Measurements from ENCODE around the gene PCNA.
"Not testable (repeated sequence)": the region's sequence is repeated elsewhere in the genome, so short reads cannot be mapped to it uniquely, and the experiment has no call there.

The PCNA gene

GRCh38 chr20:5072756-5073659, 46.8 kb downstream of the PCNA start:
- TF ChIP-seq, protein P1, sequence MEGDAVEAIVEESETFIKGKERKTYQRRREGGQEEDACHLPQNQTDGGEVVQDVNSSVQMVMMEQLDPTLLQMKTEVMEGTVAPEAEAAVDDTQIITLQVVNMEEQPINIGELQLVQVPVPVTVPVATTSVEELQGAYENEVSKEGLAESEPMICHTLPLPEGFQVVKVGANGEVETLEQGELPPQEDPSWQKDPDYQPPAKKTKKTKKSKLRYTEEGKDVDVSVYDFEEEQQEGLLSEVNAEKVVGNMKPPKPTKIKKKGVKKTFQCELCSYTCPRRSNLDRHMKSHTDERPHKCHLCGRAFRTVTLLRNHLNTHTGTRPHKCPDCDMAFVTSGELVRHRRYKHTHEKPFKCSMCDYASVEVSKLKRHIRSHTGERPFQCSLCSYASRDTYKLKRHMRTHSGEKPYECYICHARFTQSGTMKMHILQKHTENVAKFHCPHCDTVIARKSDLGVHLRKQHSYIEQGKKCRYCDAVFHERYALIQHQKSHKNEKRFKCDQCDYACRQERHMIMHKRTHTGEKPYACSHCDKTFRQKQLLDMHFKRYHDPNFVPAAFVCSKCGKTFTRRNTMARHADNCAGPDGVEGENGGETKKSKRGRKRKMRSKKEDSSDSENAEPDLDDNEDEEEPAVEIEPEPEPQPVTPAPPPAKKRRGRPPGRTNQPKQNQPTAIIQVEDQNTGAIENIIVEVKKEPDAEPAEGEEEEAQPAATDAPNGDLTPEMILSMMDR (IDR thresholded peaks at IDR 0.05; ENCODE audit: borderline replicate concordance, insufficient read depth, low read depth, low read length), result no peak
- no peak overlapping the region for H3K4me3 ChIP-seq (ENCODE audit: low read depth, low read length)

GRCh38 chr20:5071942-5072341, 47.8 kb downstream of the PCNA start:
- H3K4me3 ChIP-seq (ENCODE audit: low read depth, low read length), result not testable (repeated sequence)

DNA sequence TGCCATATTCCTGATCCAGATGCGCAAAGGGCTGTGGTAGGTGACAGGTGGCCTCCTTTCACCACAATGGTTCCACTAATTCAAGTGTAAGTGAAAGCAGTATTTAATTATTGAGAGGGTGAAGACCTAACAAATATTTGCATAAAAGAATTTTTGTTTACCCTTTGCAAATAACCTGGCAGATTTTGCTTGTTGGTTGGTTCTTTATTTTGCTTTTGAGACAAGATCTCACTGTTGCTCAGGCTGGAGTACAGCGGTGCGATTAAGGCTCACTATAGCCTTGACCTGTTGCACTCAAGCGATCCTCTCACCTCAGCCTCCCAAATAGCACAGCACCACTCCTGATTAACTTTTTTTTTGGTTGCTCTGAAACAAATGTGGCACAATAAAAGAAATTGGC, 49.2 kb downstream of the PCNA start:
- TF ChIP-seq, protein P1 (IDR thresholded peaks at IDR 0.05; ENCODE audit: borderline replicate concordance, insufficient read depth, low read depth, low read length), result no peak
- no peak overlapping the region for H3K4me3 ChIP-seq (ENCODE audit: low read depth, low read length)

GRCh38 chr20:5070081-5070480, 49.7 kb downstream of the PCNA start:
- TF ChIP-seq, protein P1 (IDR thresholded peaks at IDR 0.05; ENCODE audit: borderline replicate concordance, insufficient read depth, low read depth, low read length), result no peak
- no peak overlapping the region for H3K4me3 ChIP-seq (ENCODE audit: low read depth, low read length)

- H3K4me3 ChIP-seq (ENCODE audit: low read depth, low read length), result no peak overlapping the region
- TF ChIP-seq, protein P1 (IDR thresholded peaks at IDR 0.05; ENCODE audit: borderline replicate concordance, insufficient read depth, low read depth, low read length), result no peak
These were observed 50.5 kb downstream of the PCNA start for GRCh38 chr20:5069141-5069806.

- H3K4me3 ChIP-seq (ENCODE audit: low read depth, low read length), result no peak overlapping the region
- TF ChIP-seq, protein P1 (IDR thresholded peaks at IDR 0.05; ENCODE audit: borderline replicate concordance, insufficient read depth, low read depth, low read length), result no peak
These were observed 51.7 kb downstream of the PCNA start for GRCh38 chr20:5067877-5068645.

- TF ChIP-seq, protein P1 (IDR thresholded peaks at IDR 0.05; ENCODE audit: borderline replicate concordance, insufficient read depth, low read depth, low read length), result no peak
- no peak overlapping the region for H3K4me3 ChIP-seq (ENCODE audit: low read depth, low read length)
These were observed 53.8 kb downstream of the PCNA start for GRCh38 chr20:5065879-5066383.

All from GM12875 (cell line).